Nephron progenitor cell (in vitro differentiated cells): ENCODE measurements around the gene TP63.
A peak's percentile ranks its signal among the peaks of the same experiment; 100 is the strongest.

Experiments used
- DNase-seq: peaks from one replicate; pipeline ENCODE4 v3.0.0; 2021
- H3K27ac Mint-ChIP-seq: 2 replicates; pipeline ENCODE4 v1.8.0; 2021; ENCODE audit warnings: mild to moderate bottlenecking, moderate library complexity, mixed read lengths
- H3K27me3 Mint-ChIP-seq: 2 replicates; pipeline ENCODE4 v1.8.0; 2021; ENCODE audit warnings: mild to moderate bottlenecking, low read depth, mixed read lengths; ENCODE audit not compliant: poor library complexity
- H3K36me3 Mint-ChIP-seq: 2 replicates; pipeline ENCODE4 v1.8.0; 2021; ENCODE audit warnings: low read depth, mixed read lengths
- H3K4me1 Mint-ChIP-seq: 2 replicates; pipeline ENCODE4 v1.8.0; 2021; ENCODE audit warnings: mixed read lengths
- H3K4me3 Mint-ChIP-seq: 2 replicates; pipeline ENCODE4 v1.8.0; 2021; ENCODE audit warnings: mild to moderate bottlenecking, moderate library complexity, mixed read lengths
- H3K9me3 Mint-ChIP-seq: 2 replicates; pipeline ENCODE4 v1.8.0; 2021; ENCODE audit warnings: mild to moderate bottlenecking, moderate library complexity, mixed read lengths
- TF ChIP-seq, protein P1 (sequence below): fragments of 200-600 bp; sonication (generic); IDR thresholded peaks from 2 replicates; pipeline ENCODE4 v1.5.0; 2021; ENCODE audit warnings: antibody characterized with exemption

Gene TP63

DNA sequence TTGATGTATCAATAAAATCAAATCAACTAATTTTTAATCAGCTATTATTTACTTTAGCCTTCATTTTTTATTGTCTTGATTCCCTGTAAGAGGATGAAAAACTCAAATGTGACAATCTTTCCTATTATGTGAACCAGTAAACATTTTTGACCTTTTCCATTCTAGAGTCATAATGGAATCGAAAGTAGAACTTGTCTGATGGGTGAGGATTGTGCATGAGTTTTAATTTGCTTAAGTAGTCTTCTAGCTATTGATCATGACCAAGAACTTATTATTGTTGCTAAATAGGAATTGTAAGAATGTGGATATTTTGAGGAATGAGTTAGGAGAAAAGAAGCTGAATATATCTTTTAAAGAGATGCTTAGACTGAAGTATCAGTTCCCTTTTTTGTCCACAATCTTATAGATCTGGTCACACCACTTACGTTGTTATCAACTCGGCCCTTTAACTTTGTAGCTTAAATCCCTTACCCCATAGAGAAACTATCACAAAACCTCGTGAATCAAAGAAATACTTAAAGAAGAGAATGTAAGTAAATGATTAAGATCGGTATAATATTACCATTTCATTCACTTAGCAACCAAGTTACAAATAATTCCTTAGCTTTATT lies 147.3 kb downstream of the TP63 start:
- no peak overlapping the region for H3K4me3 Mint-ChIP-seq
- no peaks in the 10 kb centered on the region for H3K36me3 Mint-ChIP-seq

GRCh38 chr3:189779166-189779565 lies 148.0 kb downstream of the TP63 start:
- Mint-ChIP-seq H3K4me1 (peaks cover 41% of the 10 kb centered on the region), H3K27me3 (peaks cover 11% of the 10 kb centered on the region), H3K27ac (no peak overlapping the region), H3K36me3 (no peaks in the 10 kb centered on the region), H3K9me3 (peaks cover 3% of the 10 kb centered on the region), H3K4me3 (no peak overlapping the region)
- TF ChIP-seq, protein P1, sequence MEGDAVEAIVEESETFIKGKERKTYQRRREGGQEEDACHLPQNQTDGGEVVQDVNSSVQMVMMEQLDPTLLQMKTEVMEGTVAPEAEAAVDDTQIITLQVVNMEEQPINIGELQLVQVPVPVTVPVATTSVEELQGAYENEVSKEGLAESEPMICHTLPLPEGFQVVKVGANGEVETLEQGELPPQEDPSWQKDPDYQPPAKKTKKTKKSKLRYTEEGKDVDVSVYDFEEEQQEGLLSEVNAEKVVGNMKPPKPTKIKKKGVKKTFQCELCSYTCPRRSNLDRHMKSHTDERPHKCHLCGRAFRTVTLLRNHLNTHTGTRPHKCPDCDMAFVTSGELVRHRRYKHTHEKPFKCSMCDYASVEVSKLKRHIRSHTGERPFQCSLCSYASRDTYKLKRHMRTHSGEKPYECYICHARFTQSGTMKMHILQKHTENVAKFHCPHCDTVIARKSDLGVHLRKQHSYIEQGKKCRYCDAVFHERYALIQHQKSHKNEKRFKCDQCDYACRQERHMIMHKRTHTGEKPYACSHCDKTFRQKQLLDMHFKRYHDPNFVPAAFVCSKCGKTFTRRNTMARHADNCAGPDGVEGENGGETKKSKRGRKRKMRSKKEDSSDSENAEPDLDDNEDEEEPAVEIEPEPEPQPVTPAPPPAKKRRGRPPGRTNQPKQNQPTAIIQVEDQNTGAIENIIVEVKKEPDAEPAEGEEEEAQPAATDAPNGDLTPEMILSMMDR: no peak
- no peak for DNase-seq

More for the DNA sequence above, 147.3 kb downstream of the TP63 start:
- Mint-ChIP-seq H3K4me1 (peaks cover 41% of the 10 kb centered on the region), H3K9me3 (peaks cover 3% of the 10 kb centered on the region), H3K27me3 (peaks cover 15% of the 10 kb centered on the region), H3K27ac (no peak overlapping the region)
- TF ChIP-seq, protein P1: no peak
- no peak for DNase-seq

DNA sequence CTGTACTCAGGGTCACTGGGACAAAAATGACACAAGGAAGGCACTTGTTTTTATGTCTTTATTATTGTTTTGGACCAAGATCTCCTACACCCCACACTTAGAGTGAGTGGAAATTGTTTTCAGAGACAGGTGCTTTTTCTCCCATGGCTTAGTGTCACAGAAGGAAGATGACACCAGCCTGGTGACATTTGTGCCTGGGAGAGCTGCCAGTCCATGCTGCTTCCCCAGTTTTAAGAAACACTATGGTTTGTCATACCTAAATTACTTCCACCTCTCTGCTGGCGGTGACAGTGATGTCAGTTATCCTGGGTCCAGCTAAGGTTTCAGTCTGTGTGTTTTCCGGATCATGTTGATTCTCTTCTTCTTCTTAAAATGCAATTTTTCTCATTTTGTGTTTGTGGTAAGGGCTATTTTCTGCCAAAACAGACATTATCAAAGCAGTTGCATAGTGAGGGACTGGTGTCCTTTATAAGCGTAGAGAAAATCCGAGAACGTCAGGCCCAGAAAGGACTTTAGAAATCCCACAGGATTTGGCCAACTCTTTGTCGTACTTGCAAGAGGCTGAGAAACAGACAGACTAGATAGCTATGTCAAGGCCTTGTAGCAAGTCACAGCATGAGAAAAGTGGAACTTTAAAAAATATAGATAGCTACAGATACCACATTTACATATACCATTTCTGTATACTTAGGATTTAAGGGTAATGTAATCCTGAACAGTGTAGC lies 149.5 kb downstream of the TP63 start:
- Mint-ChIP-seq H3K27me3 (peaks cover 6% of the 10 kb centered on the region), H3K9me3 (peaks cover 3% of the 10 kb centered on the region), H3K27ac (peak overlapping the region; percentile 16), H3K4me1 (peaks cover 41% of the 10 kb centered on the region), H3K4me3 (no peak overlapping the region), H3K36me3 (no peaks in the 10 kb centered on the region)
- TF ChIP-seq, protein P1: no peak
- DNase-seq: no peak

GRCh38 chr3:189781415-189781814 lies 150.2 kb downstream of the TP63 start:
- DNase-seq: no peak

DNA sequence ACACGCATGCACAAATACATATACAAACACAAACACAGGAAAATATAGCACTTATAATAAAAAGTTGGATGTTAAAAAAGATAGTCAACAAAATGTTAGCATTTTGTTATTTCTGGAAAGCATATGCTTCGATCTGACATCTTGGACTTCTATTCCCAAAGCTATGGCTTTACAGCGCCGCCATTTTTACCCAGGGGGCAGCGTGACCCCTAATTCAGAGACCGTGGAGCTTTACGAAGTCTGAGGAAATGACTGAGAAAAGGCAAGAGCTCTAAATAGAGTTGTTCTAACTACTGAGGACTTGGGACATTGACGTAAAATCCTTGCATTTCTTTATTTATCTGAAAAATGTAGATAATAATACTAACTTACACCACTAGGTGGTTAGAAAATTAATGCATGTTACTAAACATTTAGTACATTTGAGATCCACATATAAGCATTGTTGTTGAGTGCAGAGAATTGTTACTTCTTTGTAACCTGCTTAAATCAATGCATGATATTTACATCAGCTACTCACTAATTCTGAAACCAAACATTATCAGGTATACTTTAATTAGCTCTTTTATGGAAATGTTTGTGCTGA lies 155.4 kb downstream of the TP63 start:
- peaks cover 45% of the 10 kb centered on the region for H3K4me1 Mint-ChIP-seq
- H3K36me3 Mint-ChIP-seq: no peaks in the 10 kb centered on the region
- no peaks in the 10 kb centered on the region for H3K9me3 Mint-ChIP-seq
- peaks cover 3% of the 10 kb centered on the region for H3K27me3 Mint-ChIP-seq
- H3K27ac Mint-ChIP-seq: no peak overlapping the region
- no peak overlapping the region for H3K4me3 Mint-ChIP-seq
- TF ChIP-seq, protein P1: peak; percentile 28
- no peak for DNase-seq

More at GRCh38 chr3:189781415-189781814, 150.2 kb downstream of the TP63 start:
- no peaks in the 10 kb centered on the region for H3K27me3 Mint-ChIP-seq
- H3K9me3 Mint-ChIP-seq: peaks cover 3% of the 10 kb centered on the region
- peaks cover 35% of the 10 kb centered on the region for H3K4me1 Mint-ChIP-seq
- H3K36me3 Mint-ChIP-seq: no peaks in the 10 kb centered on the region
- no peak overlapping the region for H3K4me3 Mint-ChIP-seq
- H3K27ac Mint-ChIP-seq: peak overlapping the region; percentile 27
- TF ChIP-seq, protein P1: no peak
